ENCODE results near the gene SLC6A13. TPM values are rescaled to one million over a fixed set of nuclear protein-coding genes. Genes with fewer than 3 reads are reported as not detected.
"Not testable (repeated sequence)": the region's sequence is repeated elsewhere in the genome, so short reads cannot be mapped to it uniquely, and the experiment has no call there.

The SLC6A13 gene
- total RNA-seq, 4 donors from 2014 or later = 0.84 to 0.88 TPM; not detected in 2

DNA sequence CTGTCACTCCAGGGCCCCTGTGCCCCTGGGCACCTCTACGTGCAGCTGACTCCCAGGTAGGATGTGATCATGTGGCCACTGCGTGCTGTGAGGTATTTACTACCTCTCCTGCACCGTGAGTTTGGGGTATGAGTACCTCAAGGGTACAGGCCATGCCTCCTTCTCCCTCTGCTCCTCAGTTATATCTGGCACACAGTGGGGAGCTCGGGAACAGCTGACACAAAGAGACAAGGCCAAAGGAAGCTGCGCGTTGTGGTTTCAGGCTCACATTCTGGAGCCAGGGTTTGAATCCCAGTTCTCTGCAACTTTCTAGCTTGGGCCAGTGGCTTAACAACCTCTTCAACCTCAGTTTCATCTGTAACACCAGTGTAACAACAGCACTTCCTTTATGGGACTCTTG, 40.9 kb downstream of the SLC6A13 start:
- DNase-seq (ENCODE audit: low spot score) (no peak), ATAC-seq (ENCODE audit: low FRiP score) (no peak)
- TF ChIP-seq, protein P1, sequence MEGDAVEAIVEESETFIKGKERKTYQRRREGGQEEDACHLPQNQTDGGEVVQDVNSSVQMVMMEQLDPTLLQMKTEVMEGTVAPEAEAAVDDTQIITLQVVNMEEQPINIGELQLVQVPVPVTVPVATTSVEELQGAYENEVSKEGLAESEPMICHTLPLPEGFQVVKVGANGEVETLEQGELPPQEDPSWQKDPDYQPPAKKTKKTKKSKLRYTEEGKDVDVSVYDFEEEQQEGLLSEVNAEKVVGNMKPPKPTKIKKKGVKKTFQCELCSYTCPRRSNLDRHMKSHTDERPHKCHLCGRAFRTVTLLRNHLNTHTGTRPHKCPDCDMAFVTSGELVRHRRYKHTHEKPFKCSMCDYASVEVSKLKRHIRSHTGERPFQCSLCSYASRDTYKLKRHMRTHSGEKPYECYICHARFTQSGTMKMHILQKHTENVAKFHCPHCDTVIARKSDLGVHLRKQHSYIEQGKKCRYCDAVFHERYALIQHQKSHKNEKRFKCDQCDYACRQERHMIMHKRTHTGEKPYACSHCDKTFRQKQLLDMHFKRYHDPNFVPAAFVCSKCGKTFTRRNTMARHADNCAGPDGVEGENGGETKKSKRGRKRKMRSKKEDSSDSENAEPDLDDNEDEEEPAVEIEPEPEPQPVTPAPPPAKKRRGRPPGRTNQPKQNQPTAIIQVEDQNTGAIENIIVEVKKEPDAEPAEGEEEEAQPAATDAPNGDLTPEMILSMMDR (IDR thresholded peaks at IDR 0.05) = no peak

DNA sequence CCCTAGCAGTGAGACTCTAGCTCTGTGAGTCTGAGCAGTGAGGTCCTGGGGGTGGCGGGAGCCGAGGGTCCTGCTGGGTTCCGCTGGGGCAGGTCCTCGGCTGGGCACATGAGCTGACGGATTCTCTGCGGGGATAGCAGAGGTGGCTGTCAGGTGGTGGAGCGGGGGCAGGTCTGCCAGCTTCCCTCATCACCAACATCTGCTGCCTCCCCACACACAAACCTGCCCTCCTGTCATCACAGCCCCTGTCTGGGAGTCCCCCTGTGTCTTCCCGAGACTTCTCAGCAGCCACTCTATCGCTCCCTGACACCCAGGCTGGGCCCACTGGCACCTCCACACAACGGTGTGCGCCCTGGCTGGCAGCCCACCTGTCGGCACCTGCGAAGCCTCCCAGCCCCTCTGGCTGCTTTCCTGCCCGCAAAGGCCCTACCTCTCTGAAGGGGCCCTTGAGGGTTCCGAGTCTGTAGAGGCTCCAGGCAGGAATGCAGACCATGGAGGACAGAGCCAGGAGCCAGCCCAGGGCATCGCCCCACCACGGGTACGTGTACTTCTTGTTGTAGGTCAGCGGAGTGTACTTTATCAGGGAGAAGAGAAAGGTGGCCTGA, 41.6 kb downstream of the SLC6A13 start:
- TF ChIP-seq, protein P1 (IDR thresholded peaks at IDR 0.05) = no peak
- no peak for ATAC-seq (ENCODE audit: low FRiP score)
- DNase-seq (ENCODE audit: low spot score) = no peak

DNA sequence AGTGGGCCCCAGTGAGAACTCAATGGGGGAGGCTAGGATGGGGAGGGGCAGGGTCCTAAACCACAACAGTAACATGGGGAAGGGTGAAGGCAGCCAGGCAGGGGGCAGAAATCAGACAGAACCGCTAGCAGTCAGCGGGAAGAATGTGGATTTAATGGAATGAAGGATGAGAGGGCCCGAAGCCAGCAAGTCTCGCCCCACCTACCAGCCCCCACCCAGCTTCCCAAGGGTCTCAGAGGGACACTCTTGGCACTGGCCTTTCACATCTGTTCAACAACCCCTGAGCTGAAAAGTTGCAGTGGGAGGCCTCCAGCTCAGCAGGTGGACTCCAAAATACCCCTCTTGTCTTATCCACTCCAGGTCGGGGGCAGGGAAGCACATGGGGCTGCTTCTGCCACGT, 42.1 kb downstream of the SLC6A13 start:
- DNase-seq (ENCODE audit: low spot score) (no peak), ATAC-seq (ENCODE audit: low FRiP score) (no peak)
- TF ChIP-seq, protein P1 (IDR thresholded peaks at IDR 0.05) = no peak

DNA sequence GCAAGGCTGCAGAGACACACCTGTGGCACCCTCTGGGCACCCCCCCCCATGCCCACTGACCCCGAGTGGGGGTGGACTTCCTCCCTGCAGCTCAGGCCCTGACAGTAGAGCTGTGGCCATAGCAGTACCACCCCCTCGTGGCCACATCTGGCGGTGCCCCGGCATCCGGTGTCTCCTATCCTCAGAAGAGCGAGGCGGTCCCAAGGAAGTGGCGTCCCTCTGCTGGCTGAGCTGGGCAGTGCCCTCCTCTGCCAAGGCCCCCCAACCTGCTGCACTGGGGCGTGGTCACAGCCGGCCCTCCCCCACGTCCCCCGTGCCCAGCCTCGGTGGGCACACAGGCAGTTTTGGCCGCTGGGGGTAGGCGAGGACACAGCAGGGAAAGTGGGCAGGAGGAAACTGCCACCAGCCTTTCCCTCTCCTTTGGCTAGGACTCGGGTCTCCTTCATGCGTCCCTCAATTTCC, 42.7 kb downstream of the SLC6A13 start:
- TF ChIP-seq, protein P1 (IDR thresholded peaks at IDR 0.05) = peak in 1 of 3 donors; percentile 24
- ATAC-seq (ENCODE audit: low FRiP score) = peak; percentile 55
- DNase-seq (ENCODE audit: low spot score) = no peak

DNA sequence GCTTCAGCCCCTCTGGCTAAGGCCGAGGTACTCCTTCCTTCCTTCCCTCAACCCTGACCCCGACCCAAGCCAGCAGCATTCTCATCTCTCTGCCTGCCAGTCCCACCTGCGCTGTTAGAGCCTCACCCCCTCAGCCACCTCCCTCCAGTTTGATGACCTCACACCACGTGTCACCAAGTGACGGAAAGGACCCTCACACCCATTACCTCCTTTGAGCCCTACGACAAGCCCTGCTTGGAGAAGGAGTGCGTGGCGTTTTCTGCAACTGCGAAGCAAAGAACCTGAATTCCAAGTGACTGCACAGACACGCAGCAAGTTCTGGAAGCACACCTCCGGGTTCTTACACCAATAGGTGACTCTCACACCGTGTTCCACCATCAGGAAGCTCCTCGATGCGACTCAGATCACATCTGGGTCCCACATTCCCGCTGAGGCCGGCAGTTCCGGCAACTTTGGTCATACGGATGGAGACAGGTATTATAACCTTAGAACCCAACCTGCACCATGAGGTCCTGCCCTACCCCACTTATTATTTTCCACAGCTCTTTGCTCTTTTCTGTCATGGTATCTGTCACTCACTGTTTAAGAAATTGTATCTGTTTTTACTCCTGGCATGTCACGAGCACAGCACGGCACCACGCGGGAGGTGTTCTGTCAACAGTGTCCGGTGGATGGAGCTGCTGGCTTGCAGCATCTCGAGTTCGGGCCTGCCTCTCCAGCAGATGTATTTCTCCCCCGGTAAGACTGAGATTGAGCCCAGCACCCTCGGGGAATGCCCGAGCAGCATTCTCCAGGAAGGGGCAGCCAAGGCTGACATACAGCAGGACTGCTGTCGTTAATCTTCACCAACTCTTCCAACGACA, 43.7 kb downstream of the SLC6A13 start:
- no peak for ATAC-seq (ENCODE audit: low FRiP score)
- no peak for DNase-seq (ENCODE audit: low spot score)
- TF ChIP-seq, protein P1 (IDR thresholded peaks at IDR 0.05) = no peak

DNA sequence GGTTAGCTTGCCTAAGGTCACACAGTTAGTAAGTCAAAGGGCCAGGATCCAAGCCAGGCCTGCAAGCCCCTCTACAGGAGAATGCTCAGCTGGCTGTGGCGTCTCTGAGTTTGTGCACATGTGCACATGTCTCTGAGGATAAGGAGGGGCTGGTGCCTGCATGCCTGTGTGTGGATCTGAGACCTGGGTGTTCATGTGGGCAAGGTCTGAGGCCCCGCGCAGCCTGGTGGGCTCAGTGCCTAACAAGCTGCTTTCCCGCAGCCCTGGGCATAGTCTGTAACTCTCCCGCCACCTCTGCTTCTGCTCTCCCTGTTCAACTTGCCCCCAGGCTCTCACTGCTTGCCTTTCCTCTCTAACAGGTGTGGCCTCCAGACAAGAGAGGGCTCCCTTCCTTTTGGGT, 44.4 kb downstream of the SLC6A13 start:
- ATAC-seq (ENCODE audit: low FRiP score) = no peak
- TF ChIP-seq, protein P1 (IDR thresholded peaks at IDR 0.05) = no peak
- no peak for DNase-seq (ENCODE audit: low spot score)

DNA sequence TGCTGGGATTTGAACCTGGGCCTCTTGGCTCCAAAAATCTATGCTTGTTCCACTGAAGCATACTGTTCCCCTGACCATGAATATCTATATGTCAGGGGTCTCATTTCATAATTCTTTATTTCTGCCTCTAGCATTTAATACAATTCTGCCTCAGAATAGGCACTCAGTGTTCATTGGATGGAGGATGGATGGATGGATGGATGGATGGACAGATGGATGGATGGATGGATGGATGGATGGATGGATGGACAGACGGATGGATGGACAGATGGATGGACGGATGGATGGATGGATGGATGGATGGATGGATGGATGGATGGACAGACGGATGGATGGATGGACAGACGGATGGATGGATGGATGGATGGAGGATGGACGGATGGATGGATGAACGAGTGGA, 45.6 kb downstream of the SLC6A13 start:
- DNase-seq (ENCODE audit: low spot score); ATAC-seq (ENCODE audit: low FRiP score): not testable (repeated sequence)

Measured in omental fat pad (tissue), 4 donors.